K562 (cell line): ENCODE results near the gene NCF2. TPM values are rescaled to one million over a fixed set of nuclear protein-coding genes. Genes with fewer than 3 reads are reported as not detected.

Source experiments
- CBFA2T3 ChIP-seq: fragments of 450-650 bp; IDR thresholded peaks from 2 replicates; pipeline ENCODE4 v1.6.1; 2017
- NRF1 ChIP-seq, 2 experiments: fragments of 450-650 bp; IDR thresholded peaks in 1 of 2; conservative IDR thresholded peaks in 1 of 2; 2 replicates each; pipeline ENCODE4 v1.6.1; 2014; ENCODE audit warnings: mild to moderate bottlenecking in 2 of 2
- REST ChIP-seq, 2 experiments: fragments of 450-650 bp; formaldehyde crosslinking in 1 of 2; IDR thresholded peaks; 2 replicates each; pipeline versions ENCODE4 v1.4.0 to v1.6.1; 2014 to 2020; ENCODE audit warnings: mild to moderate bottlenecking in 2 of 2, borderline replicate concordance in 1 of 2, low read depth in 1 of 2
- TEAD1 ChIP-seq, 2 experiments: fragments of 450-650 bp in 1 of 2; sonication (generic) in 1 of 2; formaldehyde crosslinking; IDR thresholded peaks; 2 replicates each; pipeline versions ENCODE4 v1.4.0 to v1.8.0; 2020 to 2022; ENCODE audit warnings: mild to moderate bottlenecking in 2 of 2, missing genetic modification reagents in 1 of 2
- ZNF239 ChIP-seq: fragments of 250-450 bp; sonication (Bioruptor Pico); IDR thresholded peaks from 2 replicates; pipeline ENCODE4 v1.4.0; 2020; ENCODE audit warnings: mild to moderate bottlenecking
- polyA plus RNA-seq, 8 experiments: library from polyadenylated mRNA; depleted of rRNA in 4 of 8; stranded (reverse) in 5 of 8; unstranded in 3 of 8; fragments of >200 nt; fragmentation: Nextera tagmentation in 2 of 8; fragmentation: Illumina TruSeq in 1 of 8; extraction: Ambion mirVana in 2 of 8; extraction: Trizol in 1 of 8; gene quantifications; 2 replicates each; pipeline versions ENCODE4 v1.2.1 to v1.2.3, GENCODE V29; 2011 to 2014; ENCODE audit warnings: inconsistent platforms in 1 of 8, missing spikeins in 1 of 8
- total RNA-seq, 7 experiments: library from RNA; depleted of rRNA in 6 of 7; stranded (reverse); fragments of >200 nt in 6 of 7; fragmentation: Illumina TruSeq in 2 of 7; extraction: Trizol in 2 of 7; gene quantifications; 2 replicates each; pipeline versions ENCODE4 v1.2.1 to v1.2.3, GENCODE V29; 2011 to 2021; ENCODE audit warnings: low replicate concordance in 1 of 7

Gene NCF2
- total and polyA plus RNA-seq, 9 of the 15 experiments (the other 6 are each of a cell fraction or from before 2014, with no cell fraction given) = 0.07 to 0.54 (median 0.16) TPM; not detected in 3

GRCh38 chr1:183548116-183548515, 42.1 kb downstream of the NCF2 start (continued):
- TF ChIP-seq REST (IDR thresholded peaks at IDR 0.05; ENCODE audit: borderline replicate concordance) = no peak
- no peak for TF ChIP-seq REST (CRISPR knock-in tag; IDR thresholded peaks at IDR 0.05; ENCODE audit: low read depth)
- no peak for TF ChIP-seq ZNF239 (CRISPR knock-in tag)
- no peak for TF ChIP-seq NRF1 (conservative IDR thresholded peaks at IDR 0.05 in 1 of 2, IDR thresholded peaks at IDR 0.05 in 1 of 2)
- no peak for TF ChIP-seq TEAD1 (CRISPR knock-in tag; IDR thresholded peaks at IDR 0.05)
- TF ChIP-seq CBFA2T3 = no peak
